ENCODE data around the gene DIAPH2.

DNA sequence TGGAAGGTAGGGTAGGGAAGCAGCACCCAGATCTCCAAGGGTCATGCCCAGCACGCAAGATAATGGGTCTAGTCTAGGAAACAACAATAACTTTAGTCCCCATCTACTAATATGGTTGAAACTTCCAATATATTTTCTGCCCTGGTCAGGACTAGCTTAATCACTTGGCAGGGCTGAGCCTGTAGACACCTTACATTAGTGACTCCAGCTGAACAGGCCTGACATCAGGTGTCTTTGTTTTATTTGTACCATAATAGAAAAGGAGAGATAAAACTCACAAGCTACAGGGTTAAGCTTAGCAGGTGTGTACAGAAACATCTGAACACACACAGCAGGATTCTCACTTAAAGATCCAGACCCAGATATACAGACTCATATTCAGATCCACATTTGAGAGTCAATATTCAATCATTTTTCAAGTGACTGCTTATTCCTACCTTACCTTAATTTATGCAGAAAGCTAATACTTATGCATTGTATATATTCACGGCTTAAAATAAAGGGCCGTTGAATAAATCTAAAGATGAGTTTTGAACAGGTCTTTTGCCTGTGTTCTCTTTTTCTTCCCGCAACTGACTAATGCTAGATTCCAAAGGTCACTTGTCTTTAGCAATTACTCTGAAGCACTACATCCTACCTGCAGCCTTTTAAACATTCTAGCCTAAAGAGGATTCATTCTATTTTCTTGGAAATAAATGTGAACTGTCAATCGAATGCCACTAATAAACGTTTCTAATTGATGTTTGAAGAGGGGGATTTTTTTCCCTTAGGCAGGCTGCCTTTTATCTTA lies 944.4 kb downstream of the DIAPH2 start:
- TF ChIP-seq, protein P1, sequence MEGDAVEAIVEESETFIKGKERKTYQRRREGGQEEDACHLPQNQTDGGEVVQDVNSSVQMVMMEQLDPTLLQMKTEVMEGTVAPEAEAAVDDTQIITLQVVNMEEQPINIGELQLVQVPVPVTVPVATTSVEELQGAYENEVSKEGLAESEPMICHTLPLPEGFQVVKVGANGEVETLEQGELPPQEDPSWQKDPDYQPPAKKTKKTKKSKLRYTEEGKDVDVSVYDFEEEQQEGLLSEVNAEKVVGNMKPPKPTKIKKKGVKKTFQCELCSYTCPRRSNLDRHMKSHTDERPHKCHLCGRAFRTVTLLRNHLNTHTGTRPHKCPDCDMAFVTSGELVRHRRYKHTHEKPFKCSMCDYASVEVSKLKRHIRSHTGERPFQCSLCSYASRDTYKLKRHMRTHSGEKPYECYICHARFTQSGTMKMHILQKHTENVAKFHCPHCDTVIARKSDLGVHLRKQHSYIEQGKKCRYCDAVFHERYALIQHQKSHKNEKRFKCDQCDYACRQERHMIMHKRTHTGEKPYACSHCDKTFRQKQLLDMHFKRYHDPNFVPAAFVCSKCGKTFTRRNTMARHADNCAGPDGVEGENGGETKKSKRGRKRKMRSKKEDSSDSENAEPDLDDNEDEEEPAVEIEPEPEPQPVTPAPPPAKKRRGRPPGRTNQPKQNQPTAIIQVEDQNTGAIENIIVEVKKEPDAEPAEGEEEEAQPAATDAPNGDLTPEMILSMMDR (IDR thresholded peaks at IDR 0.05 in 8 of 11, conservative IDR thresholded peaks at IDR 0.05 in 3 of 11): no peak
- no peak for TF ChIP-seq POLR2AphosphoS5 (IDR thresholded peaks at IDR 0.05)

All from spleen (tissue), 7 donors.